ENCODE measurements around the gene MCM7.

MCM7 gene

DNA sequence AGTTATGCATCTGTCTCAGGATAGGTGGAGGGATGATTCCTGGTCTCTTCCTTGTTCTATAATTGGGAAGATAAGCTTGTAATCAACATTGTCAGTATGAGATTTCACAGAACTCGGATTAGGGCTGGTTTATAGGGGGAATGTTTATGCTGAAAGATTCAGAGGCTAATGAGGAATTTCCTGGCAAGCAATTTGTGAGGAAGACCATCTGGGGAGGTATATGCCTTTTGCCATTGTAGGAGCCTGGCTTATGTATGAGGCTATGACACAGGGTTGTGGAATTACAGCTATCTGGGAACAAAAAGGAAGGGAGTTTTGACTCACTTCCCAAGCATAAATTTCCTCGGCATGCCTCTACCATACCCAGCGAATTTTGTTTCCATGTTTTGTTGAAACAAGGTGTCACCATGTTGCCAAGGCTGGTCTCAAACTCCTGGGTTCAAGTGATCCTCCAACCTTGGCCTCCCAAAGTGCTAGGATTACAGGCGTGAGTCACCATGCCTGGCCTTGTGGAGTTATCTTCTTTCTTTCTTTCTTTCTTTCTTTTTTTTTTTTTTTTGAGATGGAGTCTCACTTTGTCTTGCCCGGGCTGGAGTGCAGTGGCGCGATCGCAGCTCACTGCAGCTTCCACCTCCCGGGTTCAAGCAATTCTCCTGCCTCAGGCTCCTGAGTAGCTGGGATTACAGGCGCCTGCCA is 14.0 kb downstream of the MCM7 start:
- no peak overlapping the region for H3K27ac ChIP-seq
- TF ChIP-seq ZFX (IDR thresholded peaks at IDR 0.05) (no peak), CTCF (conservative IDR thresholded peaks at IDR 0.05) (no peak)

GRCh38 chr7:100085515-100085914 is 15.7 kb downstream of the MCM7 start:
- TF ChIP-seq ZFX (IDR thresholded peaks at IDR 0.05) (no peak), CTCF (conservative IDR thresholded peaks at IDR 0.05) (no peak)
- no peak overlapping the region for H3K27ac ChIP-seq

DNA sequence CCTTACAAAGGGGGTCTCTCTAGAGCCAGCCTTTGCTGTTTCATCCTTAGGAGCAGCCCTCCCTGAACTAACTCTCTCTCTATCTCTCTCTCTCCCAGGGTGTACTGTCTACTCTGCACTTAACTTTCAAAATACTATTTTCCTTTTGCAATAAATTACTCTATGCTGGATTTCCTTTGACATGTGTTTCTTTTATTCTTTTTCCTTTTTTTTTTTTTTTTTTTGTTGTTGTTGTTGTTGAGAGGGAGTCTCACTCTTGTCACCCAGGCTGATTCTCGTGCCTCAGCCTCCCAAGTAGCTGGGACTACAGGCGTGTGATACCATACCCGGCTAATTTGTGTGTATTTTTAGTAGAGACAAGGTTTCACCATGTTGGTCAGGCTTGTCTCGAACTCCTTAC is 18.2 kb downstream of the MCM7 start:
- no peak overlapping the region; the same call in 1 of the 2 replicates for H3K27ac ChIP-seq
- no peak for TF ChIP-seq CTCF (conservative IDR thresholded peaks at IDR 0.05)
- TF ChIP-seq ZFX (IDR thresholded peaks at IDR 0.05), result no peak

- TF ChIP-seq CTCF (conservative IDR thresholded peaks at IDR 0.05) (peak; percentile 100), ZFX (IDR thresholded peaks at IDR 0.05) (peak; percentile 95; the same call in 1 of the 2 replicates)
- peak within 1 kb of the TSS; percentile 92 for H3K27ac ChIP-seq
Observed at GRCh38 chr7:100081535-100082102, 19.6 kb downstream of the MCM7 start, which contains the start of gene ZNF3. Gene ZNF3, minus strand, starts transcription at chr7:100081723. Its CDS starts 4,366 bp downstream, at chr7:100077357.

GRCh38 chr7:100080907-100081534 is 20.2 kb downstream of the MCM7 start:
- TF ChIP-seq CTCF (conservative IDR thresholded peaks at IDR 0.05) (no peak), ZFX (IDR thresholded peaks at IDR 0.05) (no peak; the same call in 1 of the 2 replicates)
- H3K27ac ChIP-seq, result peak overlapping the region; percentile 92

- H3K27ac ChIP-seq, result no peak overlapping the region
- no peak for TF ChIP-seq ZFX (IDR thresholded peaks at IDR 0.05)
- TF ChIP-seq CTCF (conservative IDR thresholded peaks at IDR 0.05), result no peak
Observed at GRCh38 chr7:100079024-100079560, 22.1 kb downstream of the MCM7 start.

- TF ChIP-seq ZFX (IDR thresholded peaks at IDR 0.05) (no peak), CTCF (conservative IDR thresholded peaks at IDR 0.05) (no peak)
- H3K27ac ChIP-seq, result no peak overlapping the region
Observed at GRCh38 chr7:100077205-100077604, 24.0 kb downstream of the MCM7 start.

Measured in C4-2B (cell line).